ENCODE data around the gene TMEM219.
"Not testable (repeated sequence)": the region's sequence is repeated elsewhere in the genome, so short reads cannot be mapped to it uniquely, and the experiment has no call there.

The TMEM219 gene

DNA sequence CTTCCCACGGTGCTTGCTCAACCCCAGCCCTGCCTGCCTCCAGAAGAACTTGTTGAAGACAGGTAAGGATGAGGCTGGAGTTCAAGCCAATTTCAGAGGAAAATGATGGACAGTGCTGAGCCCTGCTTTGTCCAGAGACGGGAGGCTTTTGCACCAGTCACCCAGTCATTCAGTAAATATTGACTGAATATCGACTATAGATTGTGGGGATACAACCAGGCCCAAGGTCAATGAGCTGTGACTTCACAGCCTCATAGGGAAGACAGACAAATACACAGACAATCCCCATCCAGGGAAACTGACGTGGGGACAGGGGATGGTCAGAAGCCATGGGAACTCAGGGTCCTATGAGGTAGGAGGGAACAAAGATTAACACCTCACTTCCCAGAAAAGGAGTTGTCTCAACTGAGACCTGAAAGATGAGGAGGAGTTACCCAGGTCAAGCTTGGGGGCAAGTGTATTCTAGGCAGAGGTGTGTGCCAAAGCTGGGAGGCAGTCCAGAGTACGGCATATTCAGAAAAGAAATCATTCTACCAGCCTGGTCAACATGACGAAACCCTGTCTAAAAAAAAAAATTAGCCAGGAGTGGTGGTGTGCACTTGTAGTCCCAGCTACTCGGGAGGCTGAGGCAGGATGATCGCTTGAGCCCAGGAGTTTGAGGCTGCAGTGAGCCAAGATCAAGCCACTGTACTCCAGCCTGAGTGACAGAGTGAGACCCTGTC is 54.8 kb downstream of the TMEM219 start:
- DNase-seq, result no peak

DNA sequence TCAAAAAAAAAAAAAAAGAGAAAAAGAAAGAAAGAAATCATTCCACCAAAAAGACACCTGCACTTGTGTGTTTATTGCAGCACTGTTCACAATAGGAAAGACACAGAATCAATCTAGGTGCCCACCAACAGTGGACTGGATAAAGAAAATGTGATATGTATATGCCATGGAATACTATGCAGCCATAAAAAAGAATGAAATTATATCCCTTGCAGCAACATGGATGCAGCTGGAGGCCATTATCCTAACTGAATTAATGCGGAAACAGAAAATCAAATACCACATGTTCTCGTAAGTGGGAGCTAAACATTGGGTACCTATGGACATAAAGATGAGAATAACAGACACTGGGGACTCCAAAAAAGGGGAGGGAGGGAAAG is 55.4 kb downstream of the TMEM219 start:
- DNase-seq, result no peak

DNA sequence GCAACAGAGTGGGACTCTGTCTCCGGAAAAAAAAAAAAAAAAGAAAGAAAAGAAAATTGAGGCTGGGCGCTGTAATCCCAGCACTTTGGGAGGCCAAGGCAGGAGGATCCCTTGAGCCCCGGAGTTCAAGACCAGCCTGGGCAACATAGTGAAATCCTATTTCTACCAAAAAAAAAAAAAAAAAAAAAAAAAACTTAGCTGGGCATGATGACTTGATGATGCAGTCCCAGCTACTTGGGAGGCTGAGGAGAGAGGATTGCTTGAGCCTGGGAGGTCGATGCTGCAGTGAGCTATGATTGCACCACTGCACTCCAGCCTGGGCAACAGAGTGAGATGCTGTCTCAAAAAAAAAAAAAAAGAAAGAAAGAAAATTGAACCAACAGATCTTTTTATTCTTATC is 56.1 kb downstream of the TMEM219 start:
- DNase-seq, result not testable (repeated sequence)

DNA sequence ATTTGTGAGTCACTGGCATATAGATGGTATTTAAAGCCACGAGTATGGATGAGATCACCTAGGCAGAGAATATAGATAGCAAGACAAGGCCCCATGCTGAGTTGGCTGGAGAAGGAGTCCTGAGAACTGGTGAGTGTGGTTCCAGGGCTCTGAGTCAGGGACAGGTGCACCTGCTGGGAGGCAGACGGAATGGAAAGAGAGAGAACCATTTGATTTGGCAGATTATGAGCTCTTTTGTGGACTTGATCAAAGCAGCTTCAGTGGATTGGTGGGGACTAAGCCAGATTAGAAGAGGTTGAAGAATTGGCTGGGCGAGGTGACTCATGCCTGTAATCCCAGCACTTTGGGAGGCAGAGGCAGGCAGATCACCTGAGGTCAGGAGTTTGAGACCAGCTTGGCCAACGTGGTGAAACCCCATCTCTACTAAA is 56.9 kb downstream of the TMEM219 start:
- no peak for DNase-seq

Measured in NCI-H2171 treated with DMSO at 0.1 percent for 48 hours (cell line).